ENCODE results near the gene AUP1. TPM values are rescaled to one million over a fixed set of nuclear protein-coding genes. Genes with fewer than 3 reads are reported as not detected.

The AUP1 gene
- total RNA-seq, 4 donors from 2014 or later, result 112 to 148 (median 115) TPM

- ATAC-seq, result no peak
- Histone ChIP-seq H3K4me1 (peaks cover 14 to 25% of the 10 kb centered on the region in 2 donors), H3K4me3 (no peak within 1 kb of the TSS), H3K27ac (no peak within 1 kb of the TSS), H3K27me3 (peaks cover 0 to under 1% (median 0%) of the 10 kb centered on the region in 3 donors), H3K9me3 (no peaks in the 10 kb centered on the region), H3K36me3 (peaks cover 0 to 29% of the 10 kb centered on the region in 2 donors)
- intact Hi-C loops (cut with DNase I; ENCODE audit: low total_unique reads), result loop anchor here (10.0 kb wide), 1 partner anchor 309 kb away; the partner anchor contains the start of gene HK2
- in situ Hi-C loops (cut with MboI; ENCODE audit: low sequenced_read_pairs in 4 of 4), result loop anchor here in 1 of 4 donors (25.0 kb wide), 1 partner anchor 1289 kb away; the partner anchor contains the start of genes CCT7 and PRADC1
- TF ChIP-seq CTCF (IDR thresholded peaks at IDR 0.05 in 4 of 5, conservative IDR thresholded peaks at IDR 0.05 in 1 of 5), result no peak
- no peak for TF ChIP-seq POLR2A (IDR thresholded peaks at IDR 0.05)
- DNase-seq, result no peak
Observed at GRCh38 chr2:74525717-74526648, 3.5 kb downstream of the AUP1 start, which contains the start of gene DQX1. Gene DQX1, minus strand, starts transcription at chr2:74526231. Its CDS starts 502 bp downstream, at chr2:74525729.

DNA sequence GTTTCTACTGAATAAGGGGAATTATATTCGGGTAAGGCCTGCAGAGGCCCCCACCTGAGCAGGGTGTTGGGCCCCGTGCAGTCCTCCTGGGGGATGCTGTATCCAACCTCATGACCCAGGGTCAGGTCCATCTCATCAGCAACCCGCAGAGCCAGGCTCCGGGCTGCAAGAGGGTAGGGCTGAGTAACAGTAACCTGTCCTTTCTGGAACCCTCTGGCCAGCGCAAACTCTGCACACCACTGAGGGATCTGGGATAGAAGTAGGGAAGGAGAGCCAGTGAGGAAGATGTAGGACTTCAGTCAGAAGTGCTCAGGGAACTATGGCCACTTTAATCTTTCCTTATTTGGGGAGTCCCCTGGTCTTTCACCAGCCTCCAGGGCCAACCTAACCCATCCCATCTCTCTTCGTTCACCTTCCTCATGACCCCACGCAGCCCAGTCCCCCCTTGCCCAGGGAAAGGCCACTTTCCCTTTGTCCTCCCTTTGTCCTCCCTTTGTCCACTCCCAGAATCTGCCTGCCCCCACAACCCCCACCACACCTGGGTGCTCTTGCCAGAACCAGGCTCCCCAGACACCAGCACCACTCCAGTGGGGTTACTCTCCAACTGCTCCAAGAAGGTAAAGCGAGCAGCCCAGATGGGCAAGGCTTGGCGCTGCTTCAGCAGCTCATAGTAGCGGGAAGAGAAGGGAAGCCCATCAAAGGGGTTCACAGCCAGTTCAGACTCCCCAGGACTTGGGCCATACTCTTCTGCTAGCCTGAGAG is 4.4 kb downstream of the AUP1 start:
- Histone ChIP-seq H3K27ac (no peak overlapping the region), H3K4me3 (no peak overlapping the region), H3K9me3 (no peaks in the 10 kb centered on the region), H3K4me1 (peaks cover 10 to 17% of the 10 kb centered on the region in 2 donors), H3K36me3 (peaks cover 0 to 29% of the 10 kb centered on the region in 2 donors), H3K27me3 (peaks cover 4 to 9% (median 8%) of the 10 kb centered on the region in 3 donors)
- DNase-seq (no peak), ATAC-seq (no peak)
- no peak for TF ChIP-seq POLR2A (IDR thresholded peaks at IDR 0.05)
- TF ChIP-seq CTCF (IDR thresholded peaks at IDR 0.05 in 4 of 5, conservative IDR thresholded peaks at IDR 0.05 in 1 of 5), result no peak
- intact Hi-C loops (cut with DNase I; ENCODE audit: low total_unique reads), result loop anchor here (10.0 kb wide), 1 partner anchor 310 kb away; the partner anchor contains the start of gene HK2
- in situ Hi-C loops (cut with MboI; ENCODE audit: low sequenced_read_pairs in 4 of 4), result loop anchor here in 1 of 4 donors (25.0 kb wide), 1 partner anchor 1288 kb away; the partner anchor contains the start of genes CCT7 and PRADC1

DNA sequence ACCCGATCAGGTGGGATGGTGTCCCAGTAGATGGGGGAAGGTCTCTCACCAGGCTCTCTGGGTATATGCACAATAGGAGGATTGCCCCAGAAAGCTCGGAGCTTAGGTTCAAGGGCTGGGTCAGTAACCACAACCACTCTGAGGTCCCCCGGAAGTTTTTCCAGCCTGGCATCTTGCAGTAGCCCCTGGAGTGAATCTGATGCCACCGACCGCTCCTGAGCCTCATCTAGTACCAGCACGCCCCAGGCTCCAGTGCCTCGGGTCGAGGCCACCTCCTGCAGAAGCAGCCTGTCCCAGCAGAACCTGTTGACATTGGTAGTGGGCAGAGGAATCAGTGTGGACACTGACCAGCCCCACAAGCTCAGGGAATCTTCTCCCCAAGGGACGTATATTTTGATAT is 5.5 kb downstream of the AUP1 start:
- H3K4me3 ChIP-seq, result no peak overlapping the region
- no peaks in the 10 kb centered on the region for H3K9me3 ChIP-seq
- DNase-seq (no peak), ATAC-seq (no peak)
- in situ Hi-C loops (cut with MboI; ENCODE audit: low sequenced_read_pairs in 4 of 4) (no loop called here), intact Hi-C loops (cut with DNase I; ENCODE audit: low total_unique reads) (loop anchor here (10.0 kb wide), 1 partner anchor 311 kb away; the partner anchor contains the start of gene HK2)
- no peak overlapping the region for H3K27ac ChIP-seq
- H3K27me3 ChIP-seq, result peaks cover 13 to 20% (median 19%) of the 10 kb centered on the region in 3 donors
- H3K36me3 ChIP-seq, result peaks cover 0 to 29% of the 10 kb centered on the region in 2 donors
- TF ChIP-seq CTCF (IDR thresholded peaks at IDR 0.05 in 4 of 5, conservative IDR thresholded peaks at IDR 0.05 in 1 of 5), result no peak
- TF ChIP-seq POLR2A (IDR thresholded peaks at IDR 0.05), result no peak
- peaks cover 10 to 15% of the 10 kb centered on the region in 2 donors for H3K4me1 ChIP-seq

GRCh38 chr2:74522516-74522915 is 7.0 kb downstream of the AUP1 start:
- Histone ChIP-seq H3K27ac (no peak overlapping the region), H3K4me3 (no peak overlapping the region), H3K27me3 (peaks cover 26 to 35% (median 34%) of the 10 kb centered on the region in 3 donors), H3K9me3 (no peaks in the 10 kb centered on the region), H3K36me3 (peaks cover 0 to 21% of the 10 kb centered on the region in 2 donors), H3K4me1 (peaks cover 0 to under 1% of the 10 kb centered on the region in 2 donors)
- DNase-seq (no peak), ATAC-seq (no peak)
- in situ Hi-C loops (cut with MboI; ENCODE audit: low sequenced_read_pairs in 4 of 4) (no loop called here), intact Hi-C loops (cut with DNase I; ENCODE audit: low total_unique reads) (loop anchor here (10.0 kb wide), 1 partner anchor 312 kb away; the partner anchor contains the start of gene HK2)
- no peak for TF ChIP-seq POLR2A (IDR thresholded peaks at IDR 0.05)
- no peak for TF ChIP-seq CTCF (IDR thresholded peaks at IDR 0.05 in 4 of 5, conservative IDR thresholded peaks at IDR 0.05 in 1 of 5)

Data from gastrocnemius medialis (tissue), 4 donors.